A549 (cell line): ENCODE data around the gene NR4A2. TPM values are rescaled to one million over a fixed set of nuclear protein-coding genes. Genes with fewer than 3 reads are reported as not detected.

ENCODE experiments used
- ATAC-seq, 2 experiments: fragments of 200-7000 bp in 1 of 2; fragments of >200 bp in 1 of 2; cut with Nextera tagmentation in 1 of 2; cut with Tn5 transposase in 1 of 2; 3 replicates each; pipeline versions ENCODE4 v1.8.0 to v1.9.1; 2018 to 2020; ENCODE audit warnings: mild to moderate bottlenecking in 1 of 2, moderate library complexity in 1 of 2
- CTCF ChIA-PET: fragments of 300-600 bp; sonication (Branson Sonifier 250); formaldehyde crosslinking; extraction: SDS; loops from one replicate; lab custom pipeline; 2021; ENCODE audit warnings: antibody characterized with exemption, inconsistent platforms; lab: Yijun Ruan, JAX
- POLR2A ChIA-PET: fragments of 350-600 bp; formaldehyde crosslinking; extraction: SDS; loops from one replicate; lab custom pipeline; 2021; ENCODE audit warnings: antibody characterized with exemption, inconsistent platforms; lab: Yijun Ruan, JAX
- DNase-seq, 2 experiments: peaks; one replicate each; pipeline versions ENCODE4 v3.0.0 to v3.0.0-alpha.2; 2011 to 2016; ENCODE audit warnings: low read depth in 1 of 2, low spot score in 1 of 2
- FAIRE-seq: peaks from 2 replicates; lab custom pipeline; 2011; peaks lifted over from hg19 to GRCh38; lab: Jason Lieb, UNC
- H3K27ac ChIP-seq, 2 experiments: fragments of >200 bp; sonication (Bioruptor Twin); formaldehyde crosslinking; 3 replicates each; pipeline ENCODE4 v1.5.1; 2016 to 2017
- H3K4me1 ChIP-seq: fragments of >200 bp; sonication (Bioruptor Twin); formaldehyde crosslinking; 3 replicates; pipeline ENCODE4 v1.6.1; 2016
- H3K4me2 ChIP-seq: fragments of >200 bp; sonication (Bioruptor Twin); formaldehyde crosslinking; 3 replicates; pipeline ENCODE4 v1.6.1; 2016
- H3K4me3 ChIP-seq: fragments of >200 bp; sonication (Bioruptor Twin); formaldehyde crosslinking; 3 replicates; pipeline ENCODE4 v1.5.1; 2016
- H3K9me3 ChIP-seq: fragments of >200 bp; sonication (Bioruptor Twin); formaldehyde crosslinking; 3 replicates; pipeline ENCODE4 v1.6.1; 2016
- BHLHE40 ChIP-seq: IDR thresholded peaks from 2 replicates; pipeline ENCODE4 v1.6.1; 2012; ENCODE audit warnings: low read depth, low read length, inconsistent platforms
- CBX2 ChIP-seq: fragments of 200-600 bp; sonication (generic); IDR thresholded peaks from 2 replicates; pipeline ENCODE4 v1.6.1; 2016; ENCODE audit warnings: low read depth, mild to moderate bottlenecking, borderline replicate concordance
- CBX8 ChIP-seq: fragments of 200-600 bp; sonication (generic); IDR thresholded peaks from 2 replicates; pipeline ENCODE4 v1.6.1; 2016
- CHD2 ChIP-seq: fragments of 150-350 bp; IDR thresholded peaks from 2 replicates; pipeline ENCODE4 v1.6.1; 2014; ENCODE audit warnings: low read length; ENCODE audit not compliant: partially characterized antibody
- CTCF ChIP-seq: fragments of >200 bp; sonication (Bioruptor Twin); formaldehyde crosslinking; IDR thresholded peaks from 3 replicates; pipeline ENCODE4 v1.5.1; 2016
- EHMT2 ChIP-seq: fragments of 200-600 bp; sonication (generic); IDR thresholded peaks from 2 replicates; pipeline ENCODE4 v1.6.1; 2016; ENCODE audit warnings: antibody characterized with exemption, low read depth, mild to moderate bottlenecking, moderate library complexity
- ESRRA ChIP-seq: fragments of 150-350 bp; IDR thresholded peaks from 2 replicates; pipeline ENCODE4 v1.6.1; 2014; ENCODE audit warnings: mild to moderate bottlenecking, low read length, borderline replicate concordance
- FOSL2 ChIP-seq, 2 experiments: fragments of 450-650 bp in 1 of 2; fragments of >200 bp in 1 of 2; sonication (Bioruptor Twin) in 1 of 2; formaldehyde crosslinking; IDR thresholded peaks; 2 replicates each; pipeline versions ENCODE4 v1.5.0 to v1.6.1; 2016 to 2020; ENCODE audit warnings: mild to moderate bottlenecking in 1 of 2, moderate library complexity in 1 of 2
- GATA3 ChIP-seq: IDR thresholded peaks from 2 replicates; pipeline ENCODE4 v1.6.1; 2012; ENCODE audit warnings: borderline replicate concordance
- HDAC2 ChIP-seq: fragments of 200-600 bp; sonication (generic); IDR thresholded peaks from 2 replicates; pipeline ENCODE4 v1.6.1; 2016
- HES2 ChIP-seq: fragments of >200 bp; sonication (Bioruptor Twin); formaldehyde crosslinking; IDR thresholded peaks from 2 replicates; pipeline ENCODE4 v1.6.1; 2016
- HEYL ChIP-seq: fragments of 250-450 bp; sonication (Bioruptor Pico); IDR thresholded peaks from 2 replicates; pipeline ENCODE4 v1.8.0; 2021; ENCODE audit warnings: mild to moderate bottlenecking, moderate library complexity
- HOXA7 ChIP-seq: fragments of 250-450 bp; sonication (Bioruptor Pico); IDR thresholded peaks from 2 replicates; pipeline ENCODE4 v1.5.0; 2020; ENCODE audit warnings: mild to moderate bottlenecking, moderate library complexity
- HOXB13 ChIP-seq: fragments of 250-450 bp; sonication (Bioruptor Pico); IDR thresholded peaks from 2 replicates; pipeline ENCODE4 v1.5.0; 2020; ENCODE audit warnings: low read depth, mild to moderate bottlenecking, moderate library complexity
- JUN ChIP-seq, 2 experiments: fragments of >200 bp; sonication (Bioruptor Twin); formaldehyde crosslinking; IDR thresholded peaks; 2 replicates in 1 of 2; 3 replicates in 1 of 2; pipeline ENCODE4 v1.6.1; 2016 to 2017
- JUNB ChIP-seq: fragments of >200 bp; sonication (Bioruptor Twin); formaldehyde crosslinking; IDR thresholded peaks from 2 replicates; pipeline ENCODE4 v1.6.1; 2016
- MAX ChIP-seq: IDR thresholded peaks from 2 replicates; pipeline ENCODE4 v1.6.1; 2012
- MAZ ChIP-seq: fragments of 150-350 bp; IDR thresholded peaks from 2 replicates; pipeline ENCODE4 v1.6.1; 2014; ENCODE audit warnings: antibody characterized with exemption, low read depth, low read length, borderline replicate concordance
- MYC ChIP-seq: IDR thresholded peaks from 2 replicates; pipeline ENCODE4 v1.6.1; 2012; ENCODE audit warnings: mild to moderate bottlenecking, inconsistent platforms, low read length, improper control_type of control experiment, borderline replicate concordance
- NPAS2 ChIP-seq: fragments of 250-450 bp; sonication (Bioruptor Pico); IDR thresholded peaks from 2 replicates; pipeline ENCODE4 v1.8.0; 2022; ENCODE audit warnings: mild to moderate bottlenecking, moderate library complexity, borderline replicate concordance
- NR3C1 ChIP-seq: fragments of >200 bp; sonication (Bioruptor Twin); formaldehyde crosslinking; IDR thresholded peaks from 3 replicates; pipeline ENCODE4 v1.6.1; 2017
- PHF8 ChIP-seq: fragments of 200-600 bp; sonication (generic); IDR thresholded peaks from 2 replicates; pipeline ENCODE4 v1.6.1; 2016; ENCODE audit warnings: low read depth, mild to moderate bottlenecking, antibody characterized with exemption, moderate library complexity, borderline replicate concordance
- POLR2AphosphoS2 ChIP-seq: conservative IDR thresholded peaks from 2 replicates; pipeline ENCODE4 v1.6.1; 2012; ENCODE audit warnings: low read length, improper control_type of control experiment, inconsistent platforms
- REST ChIP-seq: fragments of 200-600 bp; sonication (generic); IDR thresholded peaks from 2 replicates; pipeline ENCODE4 v1.6.1; 2016; ENCODE audit warnings: antibody characterized with exemption, mild to moderate bottlenecking, moderate library complexity
- RFX5 ChIP-seq: fragments of 450-650 bp; IDR thresholded peaks from 2 replicates; pipeline ENCODE4 v1.7.1; 2014; ENCODE audit warnings: antibody characterized with exemption, mild to moderate bottlenecking, moderate library complexity
- SMC3 ChIP-seq: fragments of >200 bp; sonication (Bioruptor Twin); formaldehyde crosslinking; IDR thresholded peaks from 3 replicates; pipeline ENCODE4 v1.6.1; 2018; ENCODE audit warnings: inconsistent platforms
- SREBF2 ChIP-seq: fragments of 450-650 bp; IDR thresholded peaks from 2 replicates; pipeline ENCODE4 v1.6.1; 2014; ENCODE audit warnings: mild to moderate bottlenecking, moderate library complexity
- TFCP2L1 ChIP-seq: fragments of 250-450 bp; sonication (Bioruptor Pico); IDR thresholded peaks from 2 replicates; pipeline ENCODE4 v1.5.0; 2021; ENCODE audit warnings: mild to moderate bottlenecking
- ZFP36 ChIP-seq: fragments of 450-650 bp; IDR thresholded peaks from 2 replicates; pipeline ENCODE4 v1.6.1; 2014; ENCODE audit warnings: borderline replicate concordance; ENCODE audit not compliant: partially characterized antibody
- ZNF302 ChIP-seq: fragments of 250-450 bp; sonication (Bioruptor Pico); IDR thresholded peaks from 2 replicates; pipeline ENCODE4 v1.9.0; 2021; ENCODE audit warnings: inconsistent platforms, mild to moderate bottlenecking, moderate library complexity
- ZSCAN20 ChIP-seq: fragments of 250-450 bp; sonication (Bioruptor Pico); IDR thresholded peaks from 2 replicates; pipeline ENCODE4 v1.8.0; 2022; ENCODE audit warnings: mild to moderate bottlenecking, moderate library complexity
- WGBS: methylation state at CpG from one replicate; pipeline ENCODE4 v1.1.6; 2017; ENCODE audit errors: missing lambda C conversion rate; 5-methylcytosine and 5-hydroxymethylcytosine counted together
- polyA plus RNA-seq, 4 experiments: library from polyadenylated mRNA; depleted of rRNA in 3 of 4; stranded (reverse); fragments of >200 nt; fragmentation: RNase III in 1 of 4; extraction: RNeasy Plus Mini Kit Qiagen cat#74134 plus additional on column Dnase treatment in 1 of 4; gene quantifications; 2 replicates in 3 of 4; 3 replicates in 1 of 4; pipeline ENCODE4 v1.2.3, GENCODE V29; 2011 to 2017
- TF ChIP-seq, protein P1 (sequence below): fragments of 250-450 bp; sonication (Bioruptor Pico); IDR thresholded peaks from 2 replicates; pipeline ENCODE4 v1.5.0; 2020; ENCODE audit warnings: low read depth, mild to moderate bottlenecking, moderate library complexity
- TF ChIP-seq, protein P2 (sequence below): fragments of >200 bp; sonication (Bioruptor Twin); formaldehyde crosslinking; IDR thresholded peaks from 3 replicates; pipeline ENCODE4 v1.6.1; 2016

NR4A2 gene
- polyA plus RNA-seq, 2 of the 4 experiments (the other 2 are of a cell fraction), result 2.3 to 9.7 TPM

- FAIRE-seq (no peak), DNase-seq (no peak), ATAC-seq (no peak)
- H3K27ac ChIP-seq, result no peak overlapping the region
- H3K4me2 ChIP-seq, result no peak overlapping the region
- H3K4me1 ChIP-seq, result no peaks in the 10 kb centered on the region
- CTCF ChIA-PET, result no interaction called here
- POLR2A ChIA-PET, result no interaction called here
- H3K9me3 ChIP-seq, result no peaks in the 10 kb centered on the region
- H3K4me3 ChIP-seq, result no peak overlapping the region
- TF ChIP-seq CTCF, result no peak
- TF ChIP-seq PHF8, result no peak
- no peak for TF ChIP-seq JUNB
- no peak for TF ChIP-seq ZSCAN20
- no peak for TF ChIP-seq CHD2
- no peak for TF ChIP-seq HES2
- TF ChIP-seq SMC3, result no peak
- TF ChIP-seq EHMT2, result no peak
- TF ChIP-seq REST, result no peak
- TF ChIP-seq TFCP2L1 (CRISPR knock-in tag), result no peak
- no peak for TF ChIP-seq SREBF2
- no peak for TF ChIP-seq GATA3
- TF ChIP-seq, protein P1, sequence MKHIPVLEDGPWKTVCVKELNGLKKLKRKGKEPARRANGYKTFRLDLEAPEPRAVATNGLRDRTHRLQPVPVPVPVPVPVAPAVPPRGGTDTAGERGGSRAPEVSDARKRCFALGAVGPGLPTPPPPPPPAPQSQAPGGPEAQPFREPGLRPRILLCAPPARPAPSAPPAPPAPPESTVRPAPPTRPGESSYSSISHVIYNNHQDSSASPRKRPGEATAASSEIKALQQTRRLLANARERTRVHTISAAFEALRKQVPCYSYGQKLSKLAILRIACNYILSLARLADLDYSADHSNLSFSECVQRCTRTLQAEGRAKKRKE (CRISPR knock-in tag), result no peak
- no peak for TF ChIP-seq ZNF302 (CRISPR knock-in tag)
- no peak for TF ChIP-seq ESRRA
- TF ChIP-seq BHLHE40, result no peak
- TF ChIP-seq CBX8, result no peak
- TF ChIP-seq MAX, result no peak
- no peak for TF ChIP-seq RFX5
These were observed 23.4 kb downstream of the NR4A2 start for GRCh38 chr2:156309167-156309566.

DNA sequence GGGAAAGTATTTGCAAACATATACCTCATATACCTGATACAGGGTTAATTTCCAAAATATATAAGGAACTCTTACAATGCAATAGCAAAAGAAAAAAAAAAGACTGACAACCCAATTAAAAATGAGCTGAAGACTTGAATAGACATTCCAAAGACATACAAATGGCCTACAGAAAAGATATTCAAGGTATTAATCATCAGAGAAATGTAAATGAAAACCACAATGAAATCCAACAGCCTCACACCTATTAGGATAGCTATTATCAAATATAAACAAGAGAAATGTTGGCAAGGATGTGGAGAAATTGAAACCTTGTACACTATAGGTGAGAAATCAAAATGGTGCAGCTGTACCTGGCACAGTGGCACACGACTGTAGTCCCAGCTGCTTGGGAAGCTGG, 25.7 kb downstream of the NR4A2 start:
- FAIRE-seq (no peak), DNase-seq (no peak), ATAC-seq (no peak)
- no peak overlapping the region for H3K4me3 ChIP-seq
- 16% methylated on average over 1 of the region's 1 CpG for WGBS
- H3K27ac ChIP-seq, result no peak overlapping the region
- no peak overlapping the region for H3K4me2 ChIP-seq
- CTCF ChIA-PET, result interaction anchor here (0.6 kb wide), 1 partner anchor 991 kb away, joined by 3 read pairs; no protein-coding TSS in a partner anchor
- H3K4me1 ChIP-seq, result no peaks in the 10 kb centered on the region
- H3K9me3 ChIP-seq, result no peaks in the 10 kb centered on the region
- POLR2A ChIA-PET, result no interaction called here
- TF ChIP-seq, protein P2, sequence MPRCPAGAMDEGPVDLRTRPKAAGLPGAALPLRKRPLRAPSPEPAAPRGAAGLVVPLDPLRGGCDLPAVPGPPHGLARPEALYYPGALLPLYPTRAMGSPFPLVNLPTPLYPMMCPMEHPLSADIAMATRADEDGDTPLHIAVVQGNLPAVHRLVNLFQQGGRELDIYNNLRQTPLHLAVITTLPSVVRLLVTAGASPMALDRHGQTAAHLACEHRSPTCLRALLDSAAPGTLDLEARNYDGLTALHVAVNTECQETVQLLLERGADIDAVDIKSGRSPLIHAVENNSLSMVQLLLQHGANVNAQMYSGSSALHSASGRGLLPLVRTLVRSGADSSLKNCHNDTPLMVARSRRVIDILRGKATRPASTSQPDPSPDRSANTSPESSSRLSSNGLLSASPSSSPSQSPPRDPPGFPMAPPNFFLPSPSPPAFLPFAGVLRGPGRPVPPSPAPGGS, result no peak
- TF ChIP-seq HOXB13 (CRISPR knock-in tag) (no peak), NPAS2 (CRISPR knock-in tag) (no peak), HOXA7 (CRISPR knock-in tag) (no peak), CBX2 (no peak), HES2 (no peak), MYC (no peak), ZFP36 (no peak), NR3C1 (no peak), HEYL (CRISPR knock-in tag) (no peak), JUN (IDR thresholded peaks at IDR 0.05) (no peak), POLR2AphosphoS2 (no peak), CHD2 (no peak), FOSL2 (IDR thresholded peaks at IDR 0.05) (no peak), FOSL2 (CRISPR knock-in tag; IDR thresholded peaks at IDR 0.05) (no peak), HDAC2 (no peak), MAZ (no peak)
